Adrenal gland (tissue), 12 donors: ENCODE results near the gene COX7A2L. TPM values are rescaled to one million over a fixed set of nuclear protein-coding genes. Genes with fewer than 3 reads are reported as not detected.

Source experiments
- DNase-seq, 7 donors: peaks; one replicate each; pipeline ENCODE4 v3.0.0-alpha.2; 2019 to 2020
- H3K27ac ChIP-seq, 5 donors: fragments of 200-600 bp; sonication (generic) in 4 of 5; 1 replicate in 3 of 5; 2 replicates in 2 of 5; pipeline versions ENCODE4 v1.5.1 to v1.8.0; 2016 to 2020; ENCODE audit warnings: mild to moderate bottlenecking in 1 of 5
- H3K27me3 ChIP-seq: fragments of 200-600 bp; 2 replicates; pipeline ENCODE4 v1.8.0; 2021
- H3K36me3 ChIP-seq, 2 donors: fragments of 200-600 bp; replicated peaks in 1 of 2; 1 replicate in 1 of 2; 2 replicates in 1 of 2; pipeline versions ENCODE4 v1.5.1 to v1.8.0; 2018 to 2022
- H3K4me1 ChIP-seq, 2 donors: fragments of 200-600 bp; replicated peaks in 1 of 2; 1 replicate in 1 of 2; 2 replicates in 1 of 2; pipeline versions ENCODE4 v1.5.1 to v1.8.0; 2018 to 2021
- H3K4me3 ChIP-seq, 4 donors: fragments of 200-600 bp; sonication (generic) in 3 of 4; one replicate each; pipeline ENCODE4 v1.5.1; 2016 to 2018
- H3K9me3 ChIP-seq, 3 donors: fragments of 200-600 bp; sonication (generic) in 1 of 3; replicated peaks in 1 of 3; 1 replicate in 2 of 3; 2 replicates in 1 of 3; pipeline versions ENCODE4 v1.5.1 to v1.8.0; 2016 to 2021
- CTCF ChIP-seq, 6 experiments: fragments of 450-650 bp in 4 of 6; fragments of 200-600 bp in 2 of 6; sonication (generic) in 1 of 6; IDR thresholded peaks; 1 replicate in 5 of 6; 2 replicates in 1 of 6; pipeline versions ENCODE4 v1.5.1 to v1.8.0; 2016 to 2021; ENCODE audit warnings: antibody characterized with exemption in 6 of 6, mild to moderate bottlenecking in 2 of 6, moderate library complexity in 1 of 6
- POLR2A ChIP-seq, 2 donors: fragments of 450-650 bp; IDR thresholded peaks; one replicate each; pipeline ENCODE4 v1.6.1; 2017; ENCODE audit warnings: antibody characterized with exemption in 2 of 2, mild to moderate bottlenecking in 2 of 2, moderate library complexity in 1 of 2
- WGBS, 4 donors: extraction: QIAGEN DNeasy Blood & Tissue Kit in 2 of 4; methylation state at CpG; one replicate each; pipeline versions ENCODE4 v1.1.5 to v1.1.7; 2013 to 2017; 5-methylcytosine and 5-hydroxymethylcytosine counted together
- intact Hi-C, 2 donors: fragments of 100-400 bp; cut with DNase I; formaldehyde crosslinking; loops; one replicate each; pipeline versions ENCODE4 v1.14.1 to v1.15.0; 2022 to 2023
- polyA plus RNA-seq, 3 donors: library from polyadenylated mRNA; stranded (reverse); fragments of 200-250 nt in 2 of 3; fragments of 350-450 nt in 1 of 3; fragmentation: Illumina TruSeq in 1 of 3; extraction: RNeasy Lipid Tissue Mini Kit (QIAGEN cat#74804) in 1 of 3; gene quantifications; one replicate each; pipeline ENCODE4 v1.2.3, GENCODE V29; 2013 to 2014
- total RNA-seq, 9 donors: library from RNA; depleted of rRNA in 4 of 9; stranded (reverse); fragments of >200 nt in 4 of 9; fragments of 120-200 nt in 1 of 9; fragmentation: NEBNext Ultra II Directional in 1 of 9; extraction: Animal tissue kit (Norgen Biotek cat#: 25700) in 1 of 9; gene quantifications; one replicate each; pipeline versions ENCODE4 v1.1.0 to v1.2.4, GENCODE V29; 2013 to 2023
- donor health status: healthy with polysubstance abuse.
- donor health status: Bipolar disorder and iron deficiency.
- donor health status: DM: yes; HTN: yes; CAD: no.
- donor health status: DM: no; HTN: no; CAD: no.
- donor health status: DM: no; HTN: no; CAD: no.
- donor health status: DM: yes; HTN: yes; CAD: no.

The COX7A2L gene
- total and polyA plus RNA-seq, 12 donors: 124 to 446 (median 291) TPM

- no peak overlapping the region for H3K4me3 ChIP-seq
- intact Hi-C loops: no loop called here
- DNase-seq: no peak
- WGBS, 4 donors: 70 to 88% (median 77%) methylated on average over 4 of the region's 4 CpGs
- H3K27ac ChIP-seq: no peak overlapping the region
- TF ChIP-seq CTCF (IDR thresholded peaks at IDR 0.05) (no peak), POLR2A (IDR thresholded peaks at IDR 0.05) (no peak)
- peaks cover 0 to 11% of the 10 kb centered on the region in 2 donors for H3K36me3 ChIP-seq
- no peaks in the 10 kb centered on the region for H3K9me3 ChIP-seq
- peaks cover 0 to under 1% of the 10 kb centered on the region in 2 donors for H3K4me1 ChIP-seq
- H3K27me3 ChIP-seq: no peaks in the 10 kb centered on the region
These were observed 48.9 kb downstream of the COX7A2L start for GRCh38 chr2:42312106-42312505.

DNA sequence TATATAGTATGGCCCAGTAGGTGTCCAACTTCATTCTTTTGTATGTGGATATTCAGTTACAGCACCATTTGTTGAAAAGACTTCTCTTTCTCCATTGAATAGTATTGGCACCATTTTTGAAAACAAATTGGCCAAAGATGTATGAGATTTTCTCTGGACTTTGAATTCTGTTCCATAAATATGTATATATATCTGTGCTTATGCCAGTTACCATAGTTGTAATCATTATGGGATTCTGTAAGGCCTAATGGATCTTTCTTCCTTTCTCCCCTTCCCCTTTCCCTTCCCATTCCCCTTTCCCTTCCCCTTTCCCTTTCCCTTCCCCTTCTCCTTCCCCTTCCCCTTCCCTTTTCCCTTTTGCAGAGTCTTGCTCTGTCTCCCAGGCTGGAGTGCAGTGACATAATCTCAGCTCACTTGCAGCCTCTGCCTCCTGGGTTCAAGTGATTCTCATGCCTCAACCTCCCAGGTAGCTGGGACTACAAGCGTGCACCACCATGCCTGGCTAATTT, 51.0 kb downstream of the COX7A2L start:
- Histone ChIP-seq H3K4me1 (peaks cover 0 to 7% of the 10 kb centered on the region in 2 donors), H3K9me3 (no peaks in the 10 kb centered on the region), H3K36me3 (peaks cover 0 to 5% of the 10 kb centered on the region in 2 donors), H3K27me3 (no peaks in the 10 kb centered on the region), H3K27ac (no peak overlapping the region), H3K4me3 (no peak overlapping the region)
- 96 to 100% (median 99%) methylated on average over 1 of the region's 1 CpG for WGBS, 4 donors
- intact Hi-C loops: no loop called here
- no peak for TF ChIP-seq POLR2A (IDR thresholded peaks at IDR 0.05)
- TF ChIP-seq CTCF (IDR thresholded peaks at IDR 0.05): no peak
- DNase-seq: no peak

DNA sequence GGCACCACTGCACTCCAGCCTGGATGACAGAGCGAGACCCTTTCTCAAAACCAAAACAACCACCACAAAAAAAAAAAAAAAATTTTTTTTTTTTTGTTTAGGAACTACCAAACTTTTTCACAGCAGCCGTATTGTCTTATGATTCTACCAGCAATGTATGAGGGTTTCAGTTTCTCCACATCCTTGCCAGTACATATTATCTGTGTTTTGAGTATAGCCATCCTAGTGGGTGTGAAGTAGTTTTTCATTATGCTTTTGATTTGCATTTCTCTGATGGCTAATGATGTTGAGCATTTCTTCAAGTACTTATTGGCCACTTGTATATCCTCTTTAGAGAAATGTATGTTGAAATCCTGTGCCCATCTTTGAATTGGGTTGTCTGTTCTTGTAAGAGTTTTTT, 51.7 kb downstream of the COX7A2L start:
- Histone ChIP-seq H3K27ac (no peak overlapping the region), H3K27me3 (no peaks in the 10 kb centered on the region), H3K4me1 (peaks cover 0 to 7% of the 10 kb centered on the region in 2 donors), H3K36me3 (peaks cover 0 to 8% of the 10 kb centered on the region in 2 donors), H3K4me3 (no peak overlapping the region), H3K9me3 (no peaks in the 10 kb centered on the region)
- DNase-seq: no peak
- TF ChIP-seq POLR2A (IDR thresholded peaks at IDR 0.05): no peak
- no peak for TF ChIP-seq CTCF (IDR thresholded peaks at IDR 0.05)
- intact Hi-C loops: no loop called here
- WGBS, 4 donors: 91 to 100% (median 96%) methylated on average over 2 of the region's 2 CpGs

- TF ChIP-seq CTCF (IDR thresholded peaks at IDR 0.05): no peak
- TF ChIP-seq POLR2A (IDR thresholded peaks at IDR 0.05): no peak
- Histone ChIP-seq H3K27me3 (no peaks in the 10 kb centered on the region), H3K9me3 (no peaks in the 10 kb centered on the region), H3K36me3 (peaks cover 0 to 29% of the 10 kb centered on the region in 2 donors), H3K4me3 (no peak overlapping the region), H3K4me1 (peaks cover 0 to 7% of the 10 kb centered on the region in 2 donors), H3K27ac (no peak overlapping the region)
- no peak for DNase-seq
- intact Hi-C loops: no loop called here
These were observed 53.8 kb downstream of the COX7A2L start for GRCh38 chr2:42307180-42307579.
